PFSK-1 (cell line): Measurements from ENCODE around the gene RDH13.

Experiments used
- POLR2AphosphoS5 ChIP-seq: IDR thresholded peaks from 2 replicates; pipeline ENCODE4 v1.6.1; 2012; ENCODE audit warnings: low read depth, mild to moderate bottlenecking, control low read depth, low read length, moderate library complexity
- REST ChIP-seq, 2 experiments: IDR thresholded peaks; 2 replicates each; pipeline versions ENCODE4 v1.6.1 to v1.8.0; 2011 to 2012; ENCODE audit warnings: low read depth in 2 of 2, low read length in 2 of 2, control low read depth in 1 of 2, inconsistent platforms in 1 of 2, mild to moderate bottlenecking in 1 of 2, moderate library complexity in 1 of 2; ENCODE audit not compliant: insufficient read depth in 1 of 2
- SIN3A ChIP-seq: IDR thresholded peaks from 2 replicates; pipeline ENCODE4 v1.6.1; 2012; ENCODE audit warnings: mild to moderate bottlenecking, low read length, moderate library complexity, borderline replicate concordance; ENCODE audit not compliant: insufficient read depth

- TF ChIP-seq REST (IDR thresholded peaks at IDR 0.05; ENCODE audit: insufficient read depth in 1 of 2, low read depth in 2 of 2, low read length in 2 of 2) (no peak), POLR2AphosphoS5 (no peak), SIN3A (no peak)
Observed at GRCh38 chr19:55044286-55044685, 18.7 kb downstream of the RDH13 start.
